H1 (cell line): ENCODE data around the gene DPF1. TPM values are rescaled to one million over a fixed set of nuclear protein-coding genes. Genes with fewer than 3 reads are reported as not detected.

Experiments used
- CTCF ChIA-PET: fragments of 300-600 bp; sonication (Branson Sonifier 250); formaldehyde crosslinking; loops from one replicate; lab custom pipeline; 2021; ENCODE audit not compliant: partially characterized antibody; lab: Charles Lee
- POLR2A ChIA-PET: fragments of 300-600 bp; sonication (Branson Sonifier 250); formaldehyde crosslinking; loops from one replicate; lab custom pipeline; 2021; ENCODE audit warnings: inconsistent platforms; ENCODE audit not compliant: partially characterized antibody; lab: Charles Lee
- DNase-seq, 2 experiments: peaks; one replicate each; pipeline versions ENCODE4 v3.0.0 to v3.0.0-alpha.2; 2010 to 2022; ENCODE audit warnings: low spot score in 2 of 2, low read depth in 1 of 2, mixed read lengths in 1 of 2
- FAIRE-seq: peaks from 2 replicates; lab custom pipeline; 2011; peaks lifted over from hg19 to GRCh38; lab: Jason Lieb, UNC
- H2AFZ ChIP-seq: 2 replicates; pipeline ENCODE4 v1.8.1; 2012; ENCODE audit warnings: low read length, inconsistent platforms
- H2AK5ac ChIP-seq: 2 replicates; pipeline ENCODE4 v1.6.1; 2013; ENCODE audit warnings: low read depth, low read length
- H2BK120ac ChIP-seq: replicated peaks from 2 replicates; pipeline ENCODE3; 2013; ENCODE audit warnings: low read depth, low read length, inconsistent platforms
- H2BK12ac ChIP-seq: 2 replicates; pipeline ENCODE4 v1.6.1; 2013; ENCODE audit warnings: low read depth, low read length
- H2BK15ac ChIP-seq: 2 replicates; pipeline ENCODE4 v1.6.1; 2013; ENCODE audit warnings: low read length
- H2BK20ac ChIP-seq: 2 replicates; pipeline ENCODE4 v1.6.1; 2013; ENCODE audit warnings: low read length
- H2BK5ac ChIP-seq: 2 replicates; pipeline ENCODE4 v1.6.1; 2013; ENCODE audit warnings: low read depth, low read length
- H3K14ac ChIP-seq: 2 replicates; pipeline ENCODE4 v1.6.1; 2013; ENCODE audit warnings: inconsistent platforms; ENCODE audit not compliant: insufficient read length
- H3K18ac ChIP-seq: 2 replicates; pipeline ENCODE4 v1.6.1; 2013; ENCODE audit warnings: low read length; ENCODE audit errors: extremely low read depth
- H3K23ac ChIP-seq: 2 replicates; pipeline ENCODE4 v1.6.1; 2013; ENCODE audit warnings: inconsistent platforms; ENCODE audit not compliant: insufficient read length
- H3K23me2 ChIP-seq: 2 replicates; pipeline ENCODE4 v1.6.1; 2013; ENCODE audit warnings: low read depth, low read length
- H3K27ac ChIP-seq: 2 replicates; pipeline ENCODE4 v1.6.1; 2011; ENCODE audit warnings: low read depth, low read length, inconsistent platforms
- H3K27me3 ChIP-seq, 4 experiments: replicated peaks in 1 of 4; 1 replicate in 1 of 4; 2 replicates in 3 of 4; pipeline versions ENCODE4 v1.6.1 to v1.8.1; 2011 to 2013; ENCODE audit warnings: low read length in 3 of 4, mild to moderate bottlenecking in 3 of 4, inconsistent platforms in 2 of 4, mixed read lengths in 2 of 4, moderate library complexity in 1 of 4; ENCODE audit not compliant: control insufficient read depth in 3 of 4, insufficient read depth in 3 of 4; ENCODE audit errors: extremely low read depth in 1 of 4
- H3K36me3 ChIP-seq, 4 experiments: 2 replicates each; pipeline versions ENCODE4 v1.6.1 to v1.8.1; 2011 to 2013; ENCODE audit warnings: mild to moderate bottlenecking in 4 of 4, low read length in 3 of 4, moderate library complexity in 2 of 4, control low read depth in 1 of 4, inconsistent platforms in 1 of 4; ENCODE audit not compliant: insufficient read depth in 4 of 4, control insufficient read depth in 2 of 4
- H3K4ac ChIP-seq: replicated peaks from 2 replicates; pipeline ENCODE3; 2013; ENCODE audit warnings: low read length, low read depth, mixed read lengths, inconsistent platforms; ENCODE audit not compliant: insufficient read length
- H3K4me1 ChIP-seq, 4 experiments: replicated peaks in 1 of 4; 1 replicate in 1 of 4; 2 replicates in 3 of 4; pipeline versions ENCODE4 v1.6.1 to v1.8.1; 2011 to 2013; ENCODE audit warnings: low read length in 3 of 4, inconsistent platforms in 2 of 4, mixed read lengths in 1 of 4; ENCODE audit not compliant: insufficient read depth in 4 of 4, control insufficient read depth in 3 of 4
- H3K4me2 ChIP-seq, 2 experiments: 2 replicates each; pipeline versions ENCODE4 v1.6.1 to v1.8.1; 2011 to 2013; ENCODE audit warnings: low read depth in 2 of 2, low read length in 2 of 2, control low read depth in 1 of 2, inconsistent platforms in 1 of 2, mild to moderate bottlenecking in 1 of 2; ENCODE audit not compliant: insufficient read depth in 1 of 2
- H3K4me3 ChIP-seq, 4 experiments: fragments of 200-600, 300-600 bp in 1 of 4; sonication (generic), shearing (Covaris generic), sonication (Bioruptor Twin) in 1 of 4; 2 replicates each; pipeline versions ENCODE4 v1.5.1 to v1.8.1; 2011 to 2016; ENCODE audit warnings: low read length in 4 of 4, low read depth in 3 of 4, control low read depth in 2 of 4, inconsistent platforms in 2 of 4, mild to moderate bottlenecking in 2 of 4, mixed read lengths in 1 of 4, moderate library complexity in 1 of 4; ENCODE audit not compliant: insufficient read depth in 2 of 4; ENCODE audit errors: extremely low read depth in 1 of 4
- H3K56ac ChIP-seq: replicated peaks from 2 replicates; pipeline ENCODE3; 2013; ENCODE audit warnings: low read depth, mild to moderate bottlenecking, mixed read lengths, low read length, inconsistent platforms; ENCODE audit not compliant: insufficient read length
- H3K79me1 ChIP-seq: 2 replicates; pipeline ENCODE4 v1.6.1; 2013; ENCODE audit warnings: low read depth, low read length, control low read depth
- H3K79me2 ChIP-seq, 2 experiments: 2 replicates each; pipeline versions ENCODE4 v1.6.1 to v1.8.1; 2012 to 2013; ENCODE audit warnings: low read length in 2 of 2, mild to moderate bottlenecking in 2 of 2, inconsistent platforms in 1 of 2; ENCODE audit not compliant: insufficient read depth in 2 of 2, control insufficient read depth in 1 of 2
- H3K9ac ChIP-seq, 4 experiments: replicated peaks in 1 of 4; 1 replicate in 1 of 4; 2 replicates in 3 of 4; pipeline versions ENCODE4 v1.6.1 to v1.8.1; 2011 to 2013; ENCODE audit warnings: low read depth in 3 of 4, low read length in 3 of 4, control low read depth in 2 of 4, mild to moderate bottlenecking in 2 of 4, moderate library complexity in 2 of 4, inconsistent platforms in 1 of 4; ENCODE audit errors: extremely low read depth in 1 of 4
- H3K9me3 ChIP-seq, 2 experiments: 2 replicates each; pipeline versions ENCODE4 v1.6.1 to v1.8.1; 2012 to 2013; ENCODE audit warnings: mild to moderate bottlenecking in 2 of 2, moderate library complexity in 2 of 2, control low read depth in 1 of 2, inconsistent platforms in 1 of 2, low read depth in 1 of 2, low read length in 1 of 2, mixed read lengths in 1 of 2; ENCODE audit not compliant: insufficient read depth in 2 of 2
- H4K20me1 ChIP-seq, 2 experiments: replicated peaks in 1 of 2; 2 replicates each; pipeline versions ENCODE3 to v1.8.1; 2011 to 2013; ENCODE audit warnings: inconsistent platforms in 2 of 2, low read length in 2 of 2, mild to moderate bottlenecking in 1 of 2; ENCODE audit not compliant: insufficient read depth in 2 of 2, control insufficient read depth in 1 of 2
- H4K5ac ChIP-seq: 2 replicates; pipeline ENCODE4 v1.6.1; 2013; ENCODE audit warnings: low read length, low read depth, mixed read lengths, inconsistent platforms; ENCODE audit not compliant: insufficient read length
- H4K8ac ChIP-seq: 2 replicates; pipeline ENCODE4 v1.8.0; 2013; ENCODE audit warnings: mild to moderate bottlenecking, moderate library complexity, low read length, inconsistent platforms; ENCODE audit not compliant: insufficient read depth; ENCODE audit errors: extremely low read depth
- H4K91ac ChIP-seq: replicated peaks from 2 replicates; pipeline ENCODE3; 2013; ENCODE audit warnings: low read length, mixed read lengths, inconsistent platforms; ENCODE audit not compliant: insufficient read length
- ASH2L ChIP-seq: fragments of 200-600, 300-600 bp; sonication (generic); IDR thresholded peaks from one replicate; pipeline ENCODE4 v1.7.1; 2017; ENCODE audit warnings: low read length
- CBX5 ChIP-seq: fragments of 300-800, 300-1000 bp; sonication (generic); IDR thresholded peaks from 2 replicates; pipeline ENCODE4 v1.7.1; 2016; ENCODE audit warnings: antibody characterized with exemption, low read length, low read depth
- CTBP2 ChIP-seq: IDR thresholded peaks from 2 replicates; pipeline ENCODE4 v1.7.0; 2011; ENCODE audit warnings: borderline replicate concordance, mild to moderate bottlenecking, moderate library complexity, mixed read lengths, low read length; ENCODE audit not compliant: insufficient read depth, insufficient read length
- CTCF ChIP-seq, 3 experiments: IDR thresholded peaks; 1 replicate in 2 of 3; 2 replicates in 1 of 3; pipeline versions ENCODE4 v1.5.1 to v1.6.1; 2011; ENCODE audit warnings: low read length in 3 of 3, mild to moderate bottlenecking in 3 of 3, inconsistent platforms in 2 of 3, low read depth in 1 of 3, moderate library complexity in 1 of 3; ENCODE audit not compliant: insufficient read depth in 1 of 3; ENCODE audit errors: control extremely low read depth in 1 of 3
- EGR1 ChIP-seq: IDR thresholded peaks from 2 replicates; pipeline ENCODE4 v1.6.1; 2011; ENCODE audit warnings: low read depth, low read length, borderline replicate concordance
- HDAC2 ChIP-seq, 2 experiments: fragments of 300-600 bp in 1 of 2; sonication (generic) in 1 of 2; IDR thresholded peaks; 2 replicates each; pipeline ENCODE4 v1.6.1; 2011 to 2012; ENCODE audit warnings: low read depth in 2 of 2, low read length in 2 of 2, mild to moderate bottlenecking in 2 of 2, moderate library complexity in 2 of 2, borderline replicate concordance in 1 of 2, inconsistent platforms in 1 of 2
- POU5F1 ChIP-seq: IDR thresholded peaks from 2 replicates; pipeline ENCODE4 v1.6.1; 2011; ENCODE audit warnings: low read depth, mild to moderate bottlenecking, low read length, moderate library complexity
- WGBS, 2 experiments: shearing (Covaris generic) in 1 of 2; methylation state at CpG; one replicate each; pipeline versions ENCODE4 v1.1.6 to v1.1.7; 2013 to 2015; ENCODE audit warnings: low lambda C conversion rate in 2 of 2, mixed read lengths in 2 of 2, inconsistent platforms in 1 of 2, low coverage in 1 of 2, missing lambda C conversion rate in 1 of 2; ENCODE audit not compliant: insufficient replicate concordance in 2 of 2, insufficient coverage in 1 of 2, insufficient read length in 1 of 2; ENCODE audit errors: extremely low coverage in 1 of 2, missing lambda C conversion rate in 1 of 2; 5-methylcytosine and 5-hydroxymethylcytosine counted together
- polyA plus RNA-seq, 7 experiments: library from polyadenylated mRNA; depleted of rRNA in 3 of 7; stranded (reverse) in 5 of 7; unstranded in 2 of 7; fragments of >200 nt in 5 of 7; fragments of 200-250 nt in 2 of 7; gene quantifications; 1 replicate in 5 of 7; 2 replicates in 1 of 7; 4 replicates in 1 of 7; pipeline versions ENCODE4 v1.2.1 to v1.2.3, GENCODE V29; 2011 to 2013; ENCODE audit warnings: missing spikeins in 2 of 7, mixed read lengths in 2 of 7
- total RNA-seq: library from RNA; stranded (reverse); fragmentation: NEBNext Ultra II Directional; extraction: Animal tissue kit (Norgen Biotek cat#: 25700); gene quantifications from 2 replicates; pipeline ENCODE4 v1.2.1, GENCODE V29; 2021
- TF ChIP-seq, protein P1 (sequence below): IDR thresholded peaks from 2 replicates; pipeline ENCODE4 v1.6.1; 2012; ENCODE audit warnings: inconsistent platforms

The DPF1 gene
- total and polyA plus RNA-seq, 2 of the 8 experiments (the other 6 are each of a cell fraction or from before 2014, with no cell fraction given) = 12.9 to 15.6 TPM

GRCh38 chr19:38196948-38197656 is 26.9 kb downstream of the DPF1 start:
- Histone ChIP-seq H3K56ac (no peak overlapping the region), H3K9ac (no peak overlapping the region), H3K4me3 (no peak overlapping the region), H4K5ac (no peak overlapping the region), H3K18ac (no peak overlapping the region), H2BK12ac (no peak overlapping the region), H3K79me1 (peaks cover 4% of the 10 kb centered on the region; the same call in 1 of the 2 replicates), H4K91ac (no peak overlapping the region), H4K8ac (peak overlapping the region; percentile 5; the same call in 1 of the 2 replicates), H3K9me3 (no peaks in the 10 kb centered on the region), H3K27ac (no peak overlapping the region), H3K23me2 (no peaks in the 10 kb centered on the region; the same call in 1 of the 2 replicates), H2BK20ac (no peak overlapping the region), H3K36me3 (peaks cover 0 to 10% (median 2%) of the 10 kb centered on the region in 4 experiments; a peak in 5 of 8 replicates), H2BK5ac (no peak overlapping the region), H2AK5ac (no peak overlapping the region), H3K79me2 (no peaks in the 10 kb centered on the region), H3K27me3 (no peaks in the 10 kb centered on the region), H2BK120ac (no peak overlapping the region), H3K4me2 (no peak overlapping the region), H2AFZ (no peak overlapping the region), H3K23ac (no peak overlapping the region), H2BK15ac (no peak overlapping the region), H3K14ac (no peak overlapping the region), H4K20me1 (peaks cover 0 to 4% of the 10 kb centered on the region in 2 experiments), H3K4me1 (no peaks in the 10 kb centered on the region), H3K4ac (no peak overlapping the region)
- 97% methylated on average over 23 of the region's 23 CpGs; no CpG with 5 or more reads in 1 of the 2 experiments for WGBS, 2 experiments
- no peak for DNase-seq
- FAIRE-seq = no peak
- CTCF ChIA-PET = interaction anchor here (0.6 to 1.2 kb wide), 2 partner anchors 15 to 292 kb away, joined by 3 read pairs; no protein-coding TSS in a partner anchor
- POLR2A ChIA-PET = interaction anchor here (0.6 kb wide), 1 partner anchor 276 kb away, joined by 3 read pairs; no protein-coding TSS in a partner anchor
- no peak for TF ChIP-seq ASH2L
- no peak for TF ChIP-seq EGR1
- TF ChIP-seq, protein P1, sequence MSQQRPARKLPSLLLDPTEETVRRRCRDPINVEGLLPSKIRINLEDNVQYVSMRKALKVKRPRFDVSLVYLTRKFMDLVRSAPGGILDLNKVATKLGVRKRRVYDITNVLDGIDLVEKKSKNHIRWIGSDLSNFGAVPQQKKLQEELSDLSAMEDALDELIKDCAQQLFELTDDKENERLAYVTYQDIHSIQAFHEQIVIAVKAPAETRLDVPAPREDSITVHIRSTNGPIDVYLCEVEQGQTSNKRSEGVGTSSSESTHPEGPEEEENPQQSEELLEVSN = no peak
- no peak for TF ChIP-seq CTCF (IDR thresholded peaks at IDR 0.05; ENCODE audit: control extremely low read depth in 1 of 3, insufficient read depth in 1 of 3, low read depth in 1 of 3, low read length in 3 of 3)
- no peak for TF ChIP-seq CTBP2
- TF ChIP-seq POU5F1 = no peak
- no peak for TF ChIP-seq CBX5
- TF ChIP-seq HDAC2 (IDR thresholded peaks at IDR 0.05; ENCODE audit: borderline replicate concordance in 1 of 2, low read depth in 2 of 2, low read length in 2 of 2) = no peak
